K562 (cell line): ENCODE results near the gene GNG11. TPM values are rescaled to one million over a fixed set of nuclear protein-coding genes. Genes with fewer than 3 reads are reported as not detected.

Experiments
- ATAC-seq: fragments of 200-7000 bp; cut with Tn5 transposase; 3 replicates; pipeline ENCODE4 v1.9.1; 2020; ENCODE audit warnings: moderate library complexity
- BruUV-seq: library from RNA; stranded (reverse); fragments of 400-500 nt; replicated peaks from 2 replicates; lab custom pipeline; 2021; lab: Mats Ljungman, UMichigan
- CTCF ChIA-PET: fragments of 300-600 bp; formaldehyde crosslinking; extraction: SDS; loops from one replicate; lab custom pipeline; 2021; ENCODE audit warnings: low intra/inter-chr PET ratio; lab: Yijun Ruan, JAX
- POLR2A ChIA-PET: fragments of 300-600, 350-650 bp; sonication (Branson Sonifier 250); formaldehyde crosslinking; extraction: SDS; loops from one replicate; lab custom pipeline; 2021; ENCODE audit warnings: antibody characterized with exemption, inconsistent platforms; lab: Yijun Ruan, JAX
- DNase-seq, 4 experiments: peaks; one replicate each; pipeline versions ENCODE4 v3.0.0 to v3.0.0-alpha.2; 2011 to 2018; ENCODE audit warnings: low spot score in 3 of 4, mixed read lengths in 3 of 4; ENCODE audit errors: extremely low read depth in 1 of 4
- FAIRE-seq: peaks from 2 replicates; lab custom pipeline; 2011; peaks lifted over from hg19 to GRCh38; lab: Jason Lieb, UNC
- H2AFZ ChIP-seq: 2 replicates; pipeline ENCODE4 v1.6.0; 2011; ENCODE audit warnings: low read depth, low read length, control low read depth, inconsistent platforms
- H3K27ac ChIP-seq: fragments of 200-600 bp; 3 replicates; pipeline ENCODE4 v1.8.0; 2011; ENCODE audit warnings: low read depth, mild to moderate bottlenecking, control low read depth, inconsistent platforms, low read length, moderate library complexity, mixed read lengths; ENCODE audit errors: extremely low read depth
- H3K27me3 ChIP-seq, 2 experiments: fragments of 300-600 bp in 1 of 2; 2 replicates in 1 of 2; 3 replicates in 1 of 2; pipeline versions ENCODE4 v1.6.0 to v1.8.0; 2011; ENCODE audit warnings: inconsistent platforms in 2 of 2, low read length in 2 of 2, mild to moderate bottlenecking in 1 of 2, mixed read lengths in 1 of 2, moderate library complexity in 1 of 2; ENCODE audit not compliant: control insufficient read depth in 2 of 2, insufficient read depth in 2 of 2
- H3K36me3 ChIP-seq: fragments of 300-600 bp; 3 replicates; pipeline ENCODE4 v1.8.0; 2011; ENCODE audit warnings: mild to moderate bottlenecking, low read length, inconsistent platforms; ENCODE audit not compliant: control insufficient read depth, insufficient read depth
- H3K4me1 ChIP-seq, 2 experiments: fragments of 200-600 bp in 1 of 2; replicated peaks in 1 of 2; 2 replicates in 1 of 2; 3 replicates in 1 of 2; pipeline versions ENCODE4 v1.5.1 to v1.8.0; 2011; ENCODE audit warnings: inconsistent platforms in 2 of 2, low read length in 2 of 2, mild to moderate bottlenecking in 1 of 2, mixed read lengths in 1 of 2, moderate library complexity in 1 of 2; ENCODE audit not compliant: control insufficient read depth in 2 of 2, insufficient read depth in 2 of 2
- H3K4me2 ChIP-seq: 2 replicates; pipeline ENCODE4 v1.6.1; 2011; ENCODE audit warnings: low read length, control low read depth, inconsistent platforms, mixed read lengths; ENCODE audit not compliant: insufficient read depth
- H3K4me3 ChIP-seq: fragments of 200-600 bp; sonication (generic), shearing (Covaris generic); 2 replicates; pipeline ENCODE4 v1.5.1; 2016; ENCODE audit warnings: control low read depth, inconsistent platforms
- H3K79me2 ChIP-seq: fragments of 200-600 bp; 3 replicates; pipeline ENCODE4 v1.8.0; 2011; ENCODE audit warnings: low read length, inconsistent platforms; ENCODE audit not compliant: control insufficient read depth, insufficient read depth
- H3K9ac ChIP-seq, 2 experiments: 2 replicates each; pipeline versions ENCODE4 v1.6.0 to v1.6.1; 2011; ENCODE audit warnings: low read depth in 2 of 2, low read length in 2 of 2, control low read depth in 1 of 2, inconsistent platforms in 1 of 2, mild to moderate bottlenecking in 1 of 2, mixed read lengths in 1 of 2; ENCODE audit not compliant: insufficient read depth in 1 of 2
- H3K9me1 ChIP-seq: one replicate; pipeline ENCODE4 v1.6.0; 2011; ENCODE audit warnings: inconsistent platforms, mild to moderate bottlenecking, low read length, moderate library complexity; ENCODE audit not compliant: control insufficient read depth, insufficient read depth
- H3K9me3 ChIP-seq: replicated peaks from 2 replicates; pipeline ENCODE4 v1.5.1; 2011; ENCODE audit warnings: low read depth, low read length, inconsistent platforms; ENCODE audit not compliant: control insufficient read depth, insufficient read depth
- H4K20me1 ChIP-seq: replicated peaks from 2 replicates; pipeline ENCODE4 v1.6.1; 2011; ENCODE audit warnings: low read length, inconsistent platforms, mixed read lengths; ENCODE audit not compliant: control insufficient read depth, insufficient read depth
- ARID1B ChIP-seq: fragments of 450-650 bp; IDR thresholded peaks from 2 replicates; pipeline ENCODE4 v1.6.1; 2016; ENCODE audit warnings: antibody characterized with exemption, mild to moderate bottlenecking, inconsistent platforms
- ATF3 ChIP-seq, 2 experiments: fragments of 450-650 bp in 1 of 2; sonication (generic) in 1 of 2; formaldehyde crosslinking in 1 of 2; IDR thresholded peaks in 1 of 2; conservative IDR thresholded peaks in 1 of 2; 2 replicates each; pipeline versions ENCODE4 v1.6.1 to v1.8.1; 2016 to 2023; ENCODE audit warnings: mild to moderate bottlenecking in 2 of 2, moderate library complexity in 2 of 2, inconsistent platforms in 1 of 2, missing genetic modification reagents in 1 of 2
- CEBPB ChIP-seq: fragments of 450-650 bp; IDR thresholded peaks from 2 replicates; pipeline ENCODE4 v1.6.1; 2016; ENCODE audit warnings: missing genetic modification characterization, missing compliant biosample characterization
- E2F5 ChIP-seq: sonication (generic); formaldehyde crosslinking; IDR thresholded peaks from 2 replicates; pipeline ENCODE4 v1.8.0; 2022; ENCODE audit warnings: mild to moderate bottlenecking, missing genetic modification reagents
- FOS ChIP-seq: IDR thresholded peaks from 3 replicates; pipeline ENCODE4 v1.6.1; 2011; ENCODE audit not compliant: insufficient read length; ENCODE audit errors: extremely low read depth
- ILF3 ChIP-seq: fragments of 450-650 bp; IDR thresholded peaks from 2 replicates; pipeline ENCODE4 v1.6.1; 2018; ENCODE audit warnings: antibody characterized with exemption, mild to moderate bottlenecking, moderate library complexity, borderline replicate concordance
- PATZ1 ChIP-seq: fragments of 250-450 bp; sonication (Bioruptor Pico); IDR thresholded peaks from 2 replicates; pipeline ENCODE4 v1.5.0; 2020; ENCODE audit warnings: mild to moderate bottlenecking, borderline replicate concordance
- PHB2 ChIP-seq: fragments of 450-650 bp; IDR thresholded peaks from 2 replicates; pipeline ENCODE4 v1.6.1; 2017; ENCODE audit warnings: low read depth
- RFX7 ChIP-seq: fragments of 250-450 bp; sonication (Bioruptor Pico); IDR thresholded peaks from 2 replicates; pipeline ENCODE4 v1.5.1; 2021; ENCODE audit warnings: mild to moderate bottlenecking
- SREBF2 ChIP-seq: sonication (generic); formaldehyde crosslinking; IDR thresholded peaks from 2 replicates; pipeline ENCODE4 v1.4.0; 2020; ENCODE audit warnings: mild to moderate bottlenecking, missing genetic modification reagents
- SUPT5H ChIP-seq: fragments of 450-650 bp; IDR thresholded peaks from 2 replicates; pipeline ENCODE4 v1.6.1; 2016
- ZNF23 ChIP-seq: fragments of 250-450 bp; sonication (Bioruptor Pico); IDR thresholded peaks from 2 replicates; pipeline ENCODE4 v1.4.0; 2020; ENCODE audit warnings: mild to moderate bottlenecking
- ZNF518B ChIP-seq: fragments of 250-450 bp; sonication (Bioruptor Pico); IDR thresholded peaks from 2 replicates; pipeline ENCODE4 v1.5.0; 2021; ENCODE audit warnings: mild to moderate bottlenecking, moderate library complexity
- WGBS: fragments of 100-300 bp; shearing (Covaris generic); methylation state at CpG from one replicate; pipeline ENCODE4 v1.1.6; 2016; ENCODE audit warnings: low coverage, mixed read lengths; ENCODE audit not compliant: insufficient coverage; ENCODE audit errors: missing lambda C conversion rate; 5-methylcytosine and 5-hydroxymethylcytosine counted together
- in situ Hi-C: fragments of 300-500 bp; cut with MboI; formaldehyde crosslinking; loops from 4 replicates; pipeline ENCODE4 v1.15.0; 2018; ENCODE audit warnings: inconsistent platforms, mixed read lengths
- intact Hi-C: fragments of 100-400 bp; cut with micrococcal nuclease; formaldehyde crosslinking; loops from 2 replicates; pipeline ENCODE4 v1.14.2; 2022
- polyA plus RNA-seq, 8 experiments: library from polyadenylated mRNA; depleted of rRNA in 4 of 8; stranded (reverse) in 5 of 8; unstranded in 3 of 8; fragments of >200 nt; fragmentation: Nextera tagmentation in 2 of 8; fragmentation: Illumina TruSeq in 1 of 8; extraction: Ambion mirVana in 2 of 8; extraction: Trizol in 1 of 8; gene quantifications; 2 replicates each; pipeline versions ENCODE4 v1.2.1 to v1.2.3, GENCODE V29; 2011 to 2014; ENCODE audit warnings: inconsistent platforms in 1 of 8, missing spikeins in 1 of 8
- total RNA-seq, 7 experiments: library from RNA; depleted of rRNA in 6 of 7; stranded (reverse); fragments of >200 nt in 6 of 7; fragmentation: Illumina TruSeq in 2 of 7; extraction: Trizol in 2 of 7; gene quantifications; 2 replicates each; pipeline versions ENCODE4 v1.2.1 to v1.2.3, GENCODE V29; 2011 to 2021; ENCODE audit warnings: low replicate concordance in 1 of 7

The GNG11 gene
- total and polyA plus RNA-seq, 9 of the 15 experiments (the other 6 are each of a cell fraction or from before 2014, with no cell fraction given) = 0.06 TPM; not detected in 8

GRCh38 chr7:93973134-93973533, 51.6 kb downstream of the GNG11 start:
- H3K9me1 ChIP-seq = no peaks in the 10 kb centered on the region
- ATAC-seq (no peak), DNase-seq (no peak)
- H2AFZ ChIP-seq = no peak overlapping the region
- CTCF ChIA-PET = no interaction called here
- no peaks in the 10 kb centered on the region for H3K79me2 ChIP-seq
- in situ Hi-C loops = no loop called here
- no peaks in the 10 kb centered on the region for H4K20me1 ChIP-seq
- no peak overlapping the region for H3K9ac ChIP-seq
- no peaks in the 10 kb centered on the region for H3K9me3 ChIP-seq
- POLR2A ChIA-PET = no interaction called here
- intact Hi-C loops = no loop called here
- TF ChIP-seq ZNF23 (no peak), ARID1B (no peak), E2F5 (CRISPR knock-in tag) (no peak), PATZ1 (CRISPR knock-in tag) (no peak), FOS (no peak), ILF3 (no peak), ZNF518B (no peak), PHB2 (no peak), CEBPB (tag) (no peak), SUPT5H (no peak), RFX7 (CRISPR knock-in tag) (no peak), ATF3 (IDR thresholded peaks at IDR 0.05) (no peak), ATF3 (CRISPR knock-in tag; conservative IDR thresholded peaks at IDR 0.05) (no peak), SREBF2 (CRISPR knock-in tag) (no peak)
- TF ChIP-seq, all 486 proteins: peak for 0
- H3K36me3 ChIP-seq = no peaks in the 10 kb centered on the region
- no peak for FAIRE-seq
- no peak overlapping the region for H3K27ac ChIP-seq
- BruUV-seq = no TSS peak
- H3K4me2 ChIP-seq = no peak overlapping the region
- H3K4me1 ChIP-seq = no peaks in the 10 kb centered on the region
- WGBS = 0% methylated on average over 1 of the region's 1 CpG
- no peaks in the 10 kb centered on the region for H3K27me3 ChIP-seq
- H3K4me3 ChIP-seq = no peak overlapping the region
